AG09319 (cell line): Measurements from ENCODE around the gene MAPKAPK3.

Source experiments
- DNase-seq: peaks from one replicate; pipeline ENCODE4 v3.0.0-alpha.2; 2010; ENCODE audit warnings: low read depth; ENCODE audit errors: extremely low read depth
- TF ChIP-seq, protein P1 (sequence below): IDR thresholded peaks from 2 replicates; pipeline ENCODE4 v1.5.1; 2011; ENCODE audit warnings: low read depth, mild to moderate bottlenecking, inconsistent platforms, low read length, moderate library complexity

MAPKAPK3 gene

DNA sequence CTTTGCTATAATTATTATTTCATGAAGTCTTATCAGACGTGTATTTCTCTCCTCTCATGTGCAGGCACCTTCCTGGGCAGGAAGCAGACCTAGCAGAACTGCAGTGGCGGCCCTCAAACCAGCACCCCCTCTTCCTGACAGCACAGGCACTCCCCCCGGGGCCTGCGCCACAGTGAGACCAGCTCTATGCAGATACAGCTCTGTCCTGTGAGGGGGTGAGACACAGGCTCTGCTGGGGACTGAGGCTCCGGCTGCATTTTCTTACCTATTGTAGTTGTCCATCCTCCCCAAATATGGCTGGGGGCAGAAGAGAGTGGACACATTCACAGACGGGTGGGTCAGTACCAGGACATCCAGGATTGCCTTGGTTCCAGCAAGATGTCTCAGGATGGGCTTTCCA is 10.4 kb upstream of the MAPKAPK3 start:
- DNase-seq: no peak
- TF ChIP-seq, protein P1, sequence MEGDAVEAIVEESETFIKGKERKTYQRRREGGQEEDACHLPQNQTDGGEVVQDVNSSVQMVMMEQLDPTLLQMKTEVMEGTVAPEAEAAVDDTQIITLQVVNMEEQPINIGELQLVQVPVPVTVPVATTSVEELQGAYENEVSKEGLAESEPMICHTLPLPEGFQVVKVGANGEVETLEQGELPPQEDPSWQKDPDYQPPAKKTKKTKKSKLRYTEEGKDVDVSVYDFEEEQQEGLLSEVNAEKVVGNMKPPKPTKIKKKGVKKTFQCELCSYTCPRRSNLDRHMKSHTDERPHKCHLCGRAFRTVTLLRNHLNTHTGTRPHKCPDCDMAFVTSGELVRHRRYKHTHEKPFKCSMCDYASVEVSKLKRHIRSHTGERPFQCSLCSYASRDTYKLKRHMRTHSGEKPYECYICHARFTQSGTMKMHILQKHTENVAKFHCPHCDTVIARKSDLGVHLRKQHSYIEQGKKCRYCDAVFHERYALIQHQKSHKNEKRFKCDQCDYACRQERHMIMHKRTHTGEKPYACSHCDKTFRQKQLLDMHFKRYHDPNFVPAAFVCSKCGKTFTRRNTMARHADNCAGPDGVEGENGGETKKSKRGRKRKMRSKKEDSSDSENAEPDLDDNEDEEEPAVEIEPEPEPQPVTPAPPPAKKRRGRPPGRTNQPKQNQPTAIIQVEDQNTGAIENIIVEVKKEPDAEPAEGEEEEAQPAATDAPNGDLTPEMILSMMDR: no peak

DNA sequence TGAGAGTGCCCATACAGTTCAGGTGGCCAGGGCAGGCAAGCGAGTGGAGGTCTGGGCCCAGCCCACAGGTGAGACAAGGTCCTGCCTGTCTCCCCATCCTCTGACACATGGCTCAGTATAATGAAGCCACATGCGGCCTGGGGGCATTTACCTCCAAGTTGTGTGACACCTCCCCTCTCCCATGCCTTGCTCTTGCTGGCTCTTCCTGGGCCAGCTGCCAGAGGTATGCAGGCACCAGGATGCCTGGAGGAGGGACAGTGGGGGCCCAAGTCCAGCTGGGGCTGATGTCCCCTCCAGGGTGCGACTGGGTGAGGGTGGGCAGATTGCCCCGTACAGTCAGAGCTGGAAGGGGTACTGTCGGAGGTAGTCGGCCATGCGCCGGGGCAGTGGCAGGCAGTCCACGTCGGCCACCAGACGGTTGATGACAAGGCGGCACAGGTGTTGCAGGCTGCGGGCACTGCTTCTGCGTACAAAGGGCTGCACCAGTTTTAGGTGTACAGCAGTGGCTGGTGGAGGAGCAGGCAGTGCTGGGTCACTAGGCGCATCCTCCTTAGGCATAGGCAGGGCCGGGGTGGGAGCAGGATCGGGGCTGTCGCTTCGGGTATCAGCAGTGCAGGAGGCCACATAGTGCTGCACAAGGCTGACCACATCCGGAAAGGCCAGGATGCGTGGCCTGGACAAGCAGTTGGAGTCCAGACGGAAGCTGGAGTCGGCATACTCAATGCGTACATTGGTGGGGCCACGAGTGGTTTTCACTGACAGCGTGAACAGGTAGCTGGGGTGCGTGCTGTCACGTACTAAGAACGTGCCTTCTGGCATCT is 9.5 kb upstream of the MAPKAPK3 start:
- no peak for DNase-seq
- TF ChIP-seq, protein P1: no peak

DNA sequence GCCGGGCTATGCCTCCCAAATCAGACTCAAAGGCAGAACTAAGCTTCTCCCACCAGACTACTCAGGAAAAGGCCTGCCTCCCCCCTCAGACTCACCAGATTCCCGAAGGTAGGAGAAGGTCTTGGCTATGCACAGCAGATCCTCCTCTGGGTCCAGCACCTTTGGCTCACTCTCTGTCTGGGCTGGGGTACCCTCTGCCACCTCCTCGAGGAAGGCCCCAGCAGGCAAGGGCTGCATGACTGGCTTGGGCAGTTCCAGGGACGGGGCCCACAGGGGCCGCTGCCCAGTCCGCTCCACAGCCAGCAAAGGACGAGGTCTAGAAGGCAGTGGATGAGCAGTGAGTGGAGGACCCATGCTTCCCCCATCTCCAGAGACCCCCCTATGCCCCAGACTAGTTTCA is 8.7 kb upstream of the MAPKAPK3 start:
- TF ChIP-seq, protein P1: no peak

DNA sequence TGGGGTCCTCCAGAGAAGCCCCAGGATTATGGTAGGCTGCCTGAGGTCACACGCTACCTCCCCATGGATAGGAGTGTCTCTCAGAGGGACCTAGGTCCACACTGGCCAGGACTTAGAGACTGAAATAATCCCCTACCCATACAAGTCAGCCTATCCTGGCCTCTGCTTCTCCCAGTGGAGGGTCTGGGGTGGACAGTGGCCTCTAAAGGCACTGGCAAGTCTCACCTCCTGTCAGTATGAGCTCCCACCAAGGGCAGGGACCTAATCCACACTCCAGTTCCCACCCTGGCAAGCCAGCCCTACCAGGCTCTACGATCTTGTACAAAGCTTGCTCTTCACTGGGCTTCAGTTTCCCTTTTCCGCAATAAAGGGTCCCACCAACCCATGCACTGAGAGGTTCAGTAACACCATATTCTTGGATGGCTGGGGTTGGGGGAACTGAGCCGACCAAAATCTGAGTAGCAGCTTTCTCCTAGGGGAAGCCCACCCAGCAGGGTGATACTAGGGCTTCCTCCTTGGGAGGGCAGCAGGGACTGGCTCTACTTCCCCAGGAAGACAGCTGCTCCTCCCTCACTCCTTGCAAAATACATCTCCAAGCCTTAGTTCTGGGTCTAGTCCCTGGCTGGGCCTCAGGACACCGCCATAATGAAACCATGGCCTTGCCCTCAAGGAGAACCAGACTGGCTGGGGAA is 7.7 kb upstream of the MAPKAPK3 start:
- no peak for DNase-seq
- TF ChIP-seq, protein P1: no peak

More for the DNA sequence above, 8.7 kb upstream of the MAPKAPK3 start:
- no peak for DNase-seq

DNA sequence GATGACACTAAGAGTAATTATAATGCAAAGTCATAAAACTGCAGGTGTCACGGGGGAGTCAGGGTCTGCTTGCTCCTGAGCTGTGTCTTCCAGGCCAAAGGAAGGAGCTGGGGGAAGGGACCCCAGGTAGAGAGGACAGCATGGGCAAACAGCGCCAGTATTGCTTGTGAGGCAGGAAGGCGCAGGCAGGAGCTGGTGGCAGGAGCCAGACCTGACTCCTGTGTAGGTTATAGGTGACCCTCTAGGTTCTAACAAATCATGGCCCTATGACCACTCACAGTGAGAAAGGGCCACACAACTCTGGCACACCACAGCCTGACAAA is 7.2 kb upstream of the MAPKAPK3 start:
- no peak for DNase-seq

DNA sequence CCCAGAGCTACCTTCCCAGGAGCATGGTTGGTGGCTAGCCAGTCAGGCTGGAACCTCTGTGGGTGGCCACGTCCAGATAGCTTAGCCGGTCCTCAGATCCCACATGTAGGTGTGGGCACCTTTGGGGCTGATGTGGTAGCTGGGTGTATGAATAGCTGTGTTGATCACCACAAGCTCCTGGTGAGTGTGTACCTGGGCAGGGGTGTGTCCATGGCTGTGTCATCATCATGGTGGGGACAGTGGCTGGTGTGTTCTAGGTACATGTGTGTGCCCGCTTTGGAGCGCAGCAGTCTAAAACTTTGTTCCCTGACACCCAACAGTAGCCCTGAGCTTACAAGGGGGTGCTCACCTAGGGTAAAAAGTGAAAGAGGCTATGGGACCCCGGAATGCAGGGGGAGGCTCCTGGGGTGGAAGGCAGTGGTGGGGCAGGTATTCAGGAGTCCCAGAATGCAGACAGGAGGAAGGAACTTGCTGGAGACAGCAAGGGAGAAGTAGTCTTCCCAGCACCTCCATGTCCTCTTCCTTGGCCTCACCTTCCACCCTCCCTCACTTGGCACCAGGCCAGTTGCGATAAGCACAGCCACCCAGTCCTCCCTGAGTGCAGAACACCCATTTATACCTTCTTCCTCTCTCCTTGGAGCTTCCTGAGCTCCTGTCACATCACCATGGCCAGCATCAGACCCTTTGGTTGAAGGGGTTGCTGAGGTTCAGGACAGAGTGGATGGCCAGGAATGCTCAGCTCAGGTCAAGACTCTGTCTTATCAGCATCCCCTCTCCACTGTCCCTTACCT is 6.6 kb upstream of the MAPKAPK3 start:
- TF ChIP-seq, protein P1: no peak
- DNase-seq: no peak

More for the DNA sequence above, 7.2 kb upstream of the MAPKAPK3 start:
- TF ChIP-seq, protein P1: no peak

DNA sequence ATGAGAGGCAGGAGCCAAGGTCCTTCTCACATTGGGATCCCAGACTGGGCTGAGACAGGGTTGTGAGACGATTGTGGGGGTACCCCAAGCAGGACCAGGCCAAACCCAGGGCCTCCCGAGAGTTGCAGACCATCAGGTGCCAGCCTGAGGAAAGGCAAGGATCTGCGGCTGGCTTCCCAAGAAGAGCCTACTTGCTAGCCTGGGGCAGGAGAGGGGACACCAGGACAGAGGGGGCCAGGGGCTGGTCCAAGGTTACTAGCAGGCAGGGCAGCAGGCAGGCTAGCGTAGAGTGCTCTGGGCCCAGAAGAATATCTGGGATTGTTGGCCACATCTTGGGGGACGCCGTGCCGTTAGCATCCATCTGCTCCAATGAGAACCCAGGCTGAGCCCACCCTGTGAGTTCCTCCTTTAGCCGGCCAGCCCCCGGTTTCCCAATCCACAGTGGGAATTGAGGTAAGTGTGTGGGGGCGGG is 5.9 kb upstream of the MAPKAPK3 start:
- TF ChIP-seq, protein P1: no peak
- no peak for DNase-seq
